GM21737 (cell line): ENCODE results near the gene ADORA2A.
"Not testable (repeated sequence)": the region's sequence is repeated elsewhere in the genome, so short reads cannot be mapped to it uniquely, and the experiment has no call there.

Experiments used
- ATAC-seq: cut with Tn5 transposase; IDR thresholded peaks from one replicate; pipeline ENCODE4 v1.9.1; 2021; ENCODE audit warnings: mild to moderate bottlenecking, moderate library complexity; ENCODE audit not compliant: unreplicated experiment

The ADORA2A gene

GRCh38 chr22:24482575-24482974, 55.2 kb downstream of the ADORA2A start:
- ATAC-seq: no peak

DNA sequence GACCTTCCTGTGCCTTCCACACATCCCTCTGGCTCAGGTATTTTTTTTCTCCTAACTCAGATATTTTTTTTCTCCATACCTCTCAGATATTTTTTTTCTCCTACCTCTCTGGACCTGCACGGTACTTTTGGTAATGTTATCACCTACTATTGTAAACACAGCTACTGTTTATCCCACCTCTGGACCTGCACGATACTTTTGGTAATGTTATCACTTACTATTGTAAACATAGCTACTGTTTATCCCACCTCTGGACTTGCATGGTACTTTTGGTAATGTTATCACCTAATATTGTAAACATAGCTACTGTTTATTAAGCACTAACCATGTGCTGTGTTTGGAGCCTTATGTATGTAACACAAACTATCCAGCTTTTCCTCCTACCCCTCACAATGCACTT, 55.6 kb downstream of the ADORA2A start:
- ATAC-seq: no peak

GRCh38 chr22:24483976-24484545, 56.7 kb downstream of the ADORA2A start:
- no peak for ATAC-seq

DNA sequence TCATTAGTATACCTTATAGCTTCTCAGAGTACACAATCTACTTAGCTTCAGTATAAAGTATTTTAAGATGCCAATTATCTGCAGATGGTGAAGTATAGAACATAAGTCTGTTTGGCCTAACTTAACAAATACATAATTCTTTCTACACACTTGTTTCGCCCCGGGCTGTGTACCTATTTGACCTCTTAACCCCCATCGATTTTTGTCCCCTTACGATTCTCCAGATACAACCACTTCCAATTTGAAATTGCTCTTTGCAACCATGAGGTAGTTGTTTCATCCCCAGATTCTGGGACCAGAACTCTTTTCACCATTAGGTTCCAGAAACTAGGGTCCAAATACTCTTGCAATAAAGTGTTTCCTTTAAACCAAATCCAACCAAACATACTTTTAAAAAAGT, 57.8 kb downstream of the ADORA2A start:
- no peak for ATAC-seq

DNA sequence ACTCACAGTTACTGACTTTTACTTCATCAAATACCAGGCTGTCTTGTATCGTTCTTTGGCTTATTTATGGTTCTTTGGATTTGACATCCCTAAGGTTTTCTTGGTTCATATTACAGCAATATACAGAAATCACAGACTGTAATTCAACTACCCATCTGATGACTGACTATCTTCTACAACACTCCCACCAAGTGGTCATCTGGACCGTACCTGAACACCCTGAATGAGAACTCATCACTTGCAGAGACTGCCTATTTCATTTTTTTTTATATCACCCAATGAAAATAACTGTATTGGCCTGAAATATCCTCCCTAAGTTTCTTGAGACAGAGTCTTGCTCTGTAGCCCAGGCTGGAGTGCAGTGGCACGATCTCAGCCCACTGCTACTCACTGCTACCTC, 58.2 kb downstream of the ADORA2A start:
- no peak for ATAC-seq

GRCh38 chr22:24486501-24486921, 59.1 kb downstream of the ADORA2A start:
- no peak for ATAC-seq

DNA sequence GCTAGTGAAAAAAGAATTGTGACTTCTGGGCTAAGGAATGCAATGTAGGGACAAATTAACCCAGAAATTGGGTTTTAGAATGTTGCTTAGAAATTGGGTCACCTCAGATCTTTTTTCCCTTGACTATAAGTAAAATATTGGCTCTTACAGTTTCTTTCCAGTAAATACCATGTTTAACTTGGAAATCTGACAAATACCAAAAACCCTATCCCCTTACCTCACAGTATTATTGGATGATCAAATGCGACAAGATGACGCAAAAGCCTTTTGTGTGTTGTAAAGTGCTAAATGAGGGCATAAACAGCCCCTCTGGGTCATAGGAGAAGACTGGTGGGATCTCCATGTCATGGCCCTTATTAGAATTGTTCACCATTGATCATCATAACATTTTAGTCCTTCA, 61.6 kb downstream of the ADORA2A start:
- ATAC-seq: no peak

DNA sequence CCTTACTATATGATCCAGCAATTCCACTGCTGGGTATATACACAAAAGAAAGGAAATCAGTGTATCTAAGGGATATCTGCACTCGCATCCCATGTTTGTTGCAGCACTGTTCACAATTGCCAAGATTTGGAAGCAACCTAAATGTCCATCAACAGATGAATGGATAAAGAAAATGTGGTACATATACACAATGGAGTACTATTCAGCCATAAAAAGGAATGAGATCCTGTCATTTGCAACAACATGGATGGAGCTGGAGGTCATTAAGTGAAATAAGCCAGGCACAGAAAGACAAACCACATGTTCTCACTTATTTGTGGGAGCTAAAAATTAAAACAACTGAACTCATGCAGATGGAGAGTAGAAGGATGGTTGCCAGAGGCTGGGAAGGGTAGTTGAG, 62.0 kb downstream of the ADORA2A start:
- ATAC-seq: not testable (repeated sequence)
